Left cardiac atrium (tissue), 4 donors: Measurements from ENCODE around the gene STAU1. TPM values are rescaled to one million over a fixed set of nuclear protein-coding genes. Genes with fewer than 3 reads are reported as not detected.
"Not testable (repeated sequence)": the region's sequence is repeated elsewhere in the genome, so short reads cannot be mapped to it uniquely, and the experiment has no call there.

Source experiments
- ATAC-seq, 2 donors: fragments of 200-7000 bp; cut with Tn5 transposase; one replicate each; pipeline ENCODE4 v1.9.1; 2020; ENCODE audit warnings: mild to moderate bottlenecking in 2 of 2, moderate library complexity in 2 of 2
- DNase-seq: peaks from one replicate; pipeline ENCODE4 v3.0.0-alpha.2; 2020
- intact Hi-C, 2 donors: fragments of 100-400 bp; cut with DNase I; formaldehyde crosslinking; loops; one replicate each; pipeline versions ENCODE4 v1.14.1 to v1.15.1; 2022 to 2023
- total RNA-seq, 2 donors: library from RNA; stranded (reverse); fragmentation: NEBNext Ultra II Directional; extraction: Animal tissue kit (Norgen Biotek cat#: 25700); gene quantifications; one replicate each; pipeline ENCODE4 v1.2.1, GENCODE V29; 2021
- donor health status: DM: no; HTN: yes; CAD: no.
- donor health status: DM: no; HTN: yes; CAD: no; lungs with severe emphysema.
- donor health status: DM: yes; HTN: yes; CAD: no.
- donor health status: Dilated cardiomyopathy.

Gene STAU1
- total RNA-seq, 2 donors from 2014 or later, result 48.7 to 61.8 TPM

DNA sequence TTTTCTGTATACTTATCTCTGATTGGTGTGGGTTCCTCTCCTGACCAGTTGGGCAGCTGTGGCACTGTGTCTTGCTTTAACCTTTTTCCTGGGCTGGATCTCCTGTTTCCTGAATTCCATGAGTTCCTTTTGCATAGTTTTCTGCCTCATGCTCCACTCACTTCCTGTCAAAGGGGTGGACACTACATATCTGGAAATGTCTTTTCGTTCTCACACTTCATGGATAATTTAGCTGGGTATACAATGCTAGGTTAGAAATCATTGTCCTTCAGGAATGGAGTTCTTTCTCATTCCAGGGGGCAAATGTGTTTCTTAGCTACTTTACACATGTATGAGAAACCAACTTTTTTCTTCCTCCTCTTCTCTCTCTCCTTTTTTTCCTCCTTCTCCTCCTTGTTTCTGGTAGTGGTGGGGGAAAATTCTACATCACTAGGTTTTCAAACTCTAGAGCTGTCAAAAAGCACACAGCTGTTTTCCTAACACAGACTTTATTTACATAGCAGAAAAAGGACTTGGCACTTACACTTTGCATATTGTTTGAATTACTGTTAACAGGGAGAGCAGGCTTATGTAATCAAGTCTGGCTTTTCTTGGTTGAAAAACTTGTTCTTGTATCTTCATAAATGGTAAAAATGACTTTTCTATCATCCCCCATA is 22.1 kb upstream of the STAU1 start:
- ATAC-seq, result no peak
- no peak for DNase-seq
- intact Hi-C loops, result no loop called here

DNA sequence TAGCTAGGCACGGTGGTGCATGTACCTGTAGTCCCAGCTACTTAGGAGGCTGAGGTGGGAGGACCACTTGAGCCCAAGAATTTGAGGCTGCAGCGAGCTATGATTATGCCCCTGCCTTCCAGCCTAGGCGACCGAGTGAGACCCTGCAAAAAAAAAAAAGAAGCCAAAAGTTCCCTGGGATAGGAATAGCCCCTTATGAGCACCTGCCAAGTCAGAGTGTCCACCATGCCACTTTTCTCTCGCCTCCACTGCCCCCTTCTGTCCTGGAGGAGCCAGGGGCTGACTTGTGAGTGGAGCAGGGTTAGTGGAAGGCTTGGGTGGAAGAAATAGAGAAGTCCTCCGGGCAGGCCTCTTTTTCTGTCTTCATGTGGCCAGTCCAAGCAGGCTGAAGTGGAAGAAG is 18.9 kb upstream of the STAU1 start:
- intact Hi-C loops, result no loop called here
- DNase-seq, result no peak
- ATAC-seq, result no peak

DNA sequence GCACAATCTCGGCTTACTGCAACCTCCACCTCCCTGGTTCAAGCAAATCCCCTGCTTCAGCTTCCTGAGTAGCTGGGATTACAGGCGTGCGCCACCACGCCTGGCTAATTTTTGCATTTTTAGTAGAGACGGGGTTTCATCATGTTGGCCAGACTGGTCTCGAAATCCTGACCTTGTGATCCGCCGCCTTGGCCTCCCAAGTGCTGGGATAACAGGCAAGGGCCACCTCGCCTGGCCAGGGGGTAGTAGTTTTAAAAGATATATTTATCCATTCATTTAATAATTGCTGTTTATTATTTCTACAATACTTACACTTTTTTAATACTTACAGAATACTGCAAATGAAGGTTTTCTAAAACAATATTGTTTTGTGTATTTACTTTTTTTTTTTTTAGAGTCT is 15.6 kb upstream of the STAU1 start:
- ATAC-seq (no peak), DNase-seq (no peak)
- intact Hi-C loops, result no loop called here

DNA sequence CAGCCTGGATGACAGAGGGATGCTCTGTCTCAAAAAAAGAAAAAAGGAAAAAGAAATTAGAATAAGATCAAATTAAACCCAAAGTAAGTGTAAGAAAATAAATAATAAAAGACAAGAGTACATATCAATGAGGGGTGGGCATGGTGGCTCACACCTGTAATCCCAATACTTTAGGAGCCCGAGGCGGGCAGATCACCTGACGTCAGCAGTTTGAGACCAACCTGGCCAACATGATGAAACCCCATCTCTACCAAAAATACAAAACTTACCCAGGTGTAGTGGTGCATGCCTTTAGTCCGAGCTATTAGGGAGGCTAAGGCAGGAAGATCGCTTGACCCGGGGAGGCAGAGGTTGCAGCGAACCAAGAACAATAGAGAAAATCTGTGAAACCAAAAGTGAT is 14.9 kb upstream of the STAU1 start:
- no peak for ATAC-seq
- no peak for DNase-seq
- intact Hi-C loops, result no loop called here

DNA sequence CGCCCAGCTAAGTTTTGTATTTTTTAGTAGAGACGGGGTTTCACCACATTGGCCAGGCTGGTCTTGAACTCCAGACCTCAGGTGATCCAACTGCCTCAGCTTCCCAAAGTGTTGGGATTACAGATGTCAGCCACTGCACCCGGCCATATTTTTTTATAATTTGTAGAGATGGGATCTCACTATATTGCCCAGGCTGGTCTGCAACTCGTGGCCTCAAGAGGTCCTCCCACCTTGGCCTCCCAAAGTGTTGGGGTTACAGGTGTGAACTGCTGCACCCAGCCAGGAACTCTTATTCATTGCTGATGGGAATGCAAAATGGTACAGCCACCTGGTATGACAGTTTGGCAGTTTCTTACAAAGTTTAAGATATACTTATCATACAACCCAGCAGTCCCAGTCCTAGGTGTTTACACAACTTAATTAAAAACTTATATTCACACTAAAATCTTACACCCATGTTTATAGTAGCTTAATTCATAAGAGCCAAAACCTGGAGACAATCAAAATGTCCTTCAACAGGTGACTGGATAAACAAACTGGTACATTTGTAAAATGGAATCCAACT is 11.7 kb upstream of the STAU1 start:
- no peak for DNase-seq
- no peak for ATAC-seq
- intact Hi-C loops, result no loop called here

DNA sequence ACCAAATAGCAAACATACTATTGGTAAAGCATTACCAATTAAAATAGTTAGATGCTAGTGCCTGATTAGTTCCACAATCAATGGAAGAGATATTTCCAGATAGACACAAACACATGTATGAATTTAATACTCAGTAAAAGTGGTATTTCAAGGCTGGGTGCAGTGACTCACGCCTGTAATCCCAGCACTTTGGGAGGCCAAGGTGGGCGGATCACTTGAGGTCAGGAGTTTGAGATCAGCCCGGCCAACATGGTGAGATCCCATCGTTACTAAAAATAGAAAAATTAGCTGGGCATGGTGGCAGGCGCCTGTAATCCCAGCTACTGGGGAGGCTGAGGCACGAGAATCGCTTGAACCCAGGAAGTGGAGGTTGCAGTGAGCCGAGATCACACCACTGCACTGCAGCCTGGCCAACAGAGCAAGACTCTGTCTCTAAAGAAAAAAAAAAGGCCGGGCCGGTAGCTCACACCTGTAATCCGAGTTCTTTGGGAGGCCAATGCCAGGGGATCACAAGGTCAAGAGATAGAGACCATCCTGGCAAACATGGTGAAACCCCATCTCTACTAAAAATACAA is 4.9 kb upstream of the STAU1 start:
- intact Hi-C loops, ATAC-seq, DNase-seq: not testable (repeated sequence)

DNA sequence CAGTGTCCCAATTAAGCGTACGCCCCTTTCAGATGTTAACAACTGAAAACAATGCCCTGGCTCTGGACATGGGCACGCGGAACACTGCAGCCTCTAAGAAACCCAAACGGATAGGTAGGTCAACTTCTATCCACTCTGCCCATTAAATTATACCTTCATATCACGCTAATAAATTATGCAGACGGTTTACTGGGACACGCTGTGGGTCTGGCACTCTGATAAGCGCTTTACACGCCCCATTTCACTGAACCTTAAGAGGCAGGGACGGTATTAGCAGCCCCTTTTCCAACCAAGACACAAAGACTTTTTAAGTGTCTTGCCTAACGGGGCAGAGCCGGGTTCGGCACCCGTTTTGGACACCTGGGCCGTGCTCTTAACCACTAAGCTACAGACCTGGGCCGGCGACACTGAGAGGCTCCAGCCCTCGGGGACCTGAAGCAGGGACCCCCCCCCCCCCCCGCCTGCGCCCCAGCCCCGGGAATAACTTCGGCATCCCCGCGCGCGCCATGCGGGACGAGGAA is 744 bp downstream of the STAU1 start:
- intact Hi-C loops, result no loop called here
- ATAC-seq (no peak), DNase-seq (no peak)

DNA sequence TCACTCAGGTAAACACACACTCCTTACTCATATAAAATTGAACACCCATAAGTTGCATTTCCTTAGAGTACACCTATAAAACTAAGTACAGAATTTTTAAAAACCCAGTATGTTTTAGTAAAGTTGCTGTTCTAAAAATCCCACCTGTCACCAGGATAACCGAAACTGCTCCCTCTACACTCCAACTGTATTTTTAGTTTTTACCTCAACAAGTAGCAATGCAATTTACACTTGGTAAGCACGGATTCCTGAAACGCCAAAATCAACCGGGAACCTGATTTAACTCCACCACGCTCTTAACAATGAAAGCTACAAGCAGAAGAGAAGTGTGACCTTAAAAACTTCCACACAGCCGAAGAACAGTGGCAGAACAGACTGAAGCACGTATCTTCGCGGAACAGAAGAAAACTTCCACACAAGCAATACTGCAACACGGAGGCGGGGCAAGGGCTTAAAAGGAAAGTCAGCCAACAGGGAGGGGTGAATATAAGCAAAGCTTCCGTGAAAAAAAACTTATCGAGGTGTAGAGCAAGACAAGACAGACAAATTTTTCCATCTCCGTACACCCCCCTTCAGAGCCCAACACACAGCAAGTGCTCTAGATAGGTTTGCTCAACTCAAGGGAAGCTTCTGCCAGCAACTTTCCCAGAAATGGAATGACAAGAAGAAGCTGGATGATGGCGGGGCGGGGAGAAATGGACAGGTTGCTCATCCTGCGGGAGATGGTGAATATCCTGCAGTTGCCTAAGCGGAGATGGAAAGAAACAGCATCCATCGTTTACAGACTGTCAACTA is 1.4 kb downstream of the STAU1 start:
- peak; percentile 6 to 15 for ATAC-seq
- intact Hi-C loops, result no loop called here
- peak; percentile 45 for DNase-seq

DNA sequence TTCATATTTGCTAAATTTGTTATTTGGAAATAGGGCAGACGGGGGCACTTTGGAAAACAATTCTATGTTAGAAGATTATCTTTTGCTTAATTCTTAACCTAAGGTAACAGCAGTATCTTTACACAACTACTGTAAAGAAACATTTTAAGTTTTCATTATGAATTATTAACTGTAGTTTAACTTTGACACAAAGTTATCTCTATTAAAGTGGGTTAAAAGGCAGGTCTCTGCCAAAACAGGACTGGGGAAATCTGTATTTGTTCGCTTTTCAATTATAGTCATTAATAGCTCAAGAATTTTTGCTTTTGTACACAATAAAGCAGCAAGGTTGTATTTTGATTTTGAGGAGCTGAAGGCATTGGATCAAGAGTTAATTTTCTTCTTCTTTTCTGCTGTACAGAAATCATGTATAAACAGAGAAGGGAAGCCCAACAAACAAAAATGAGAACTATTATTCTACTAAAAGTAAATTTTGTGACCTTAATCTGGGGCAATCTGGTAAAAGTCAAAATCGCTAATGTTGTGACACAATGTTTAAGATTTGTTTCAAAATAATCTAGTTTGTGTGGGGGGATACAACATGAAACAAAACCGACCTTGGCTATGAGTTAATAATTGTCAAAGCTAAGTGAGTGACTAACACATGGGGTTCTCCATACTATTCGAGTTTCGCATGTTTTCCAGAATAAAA is 2.9 kb downstream of the STAU1 start:
- DNase-seq (no peak), ATAC-seq (no peak)
- intact Hi-C loops, result no loop called here

DNA sequence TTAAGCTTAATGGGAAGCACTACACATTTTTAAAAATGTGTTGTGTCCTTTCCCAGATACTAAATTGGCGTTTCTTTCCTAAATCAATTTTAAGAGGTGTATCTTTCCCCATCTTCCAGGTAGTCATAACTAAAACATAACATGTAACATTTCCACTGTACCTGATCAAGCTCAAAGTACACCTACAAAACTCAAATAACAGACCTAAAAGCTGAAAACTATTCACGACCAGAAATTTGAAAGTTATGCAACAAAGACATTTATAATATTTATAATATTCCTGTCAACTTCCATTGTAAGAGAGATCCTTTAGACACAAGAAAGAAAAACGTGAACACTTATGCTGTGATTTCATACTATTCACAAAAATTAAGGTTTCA is 3.5 kb downstream of the STAU1 start:
- no peak for DNase-seq
- intact Hi-C loops, result loop anchor here in 1 of 2 donors (5.0 kb wide), 1 partner anchor 33 kb away; the partner anchor contains the start of gene DDX27
- ATAC-seq, result no peak

DNA sequence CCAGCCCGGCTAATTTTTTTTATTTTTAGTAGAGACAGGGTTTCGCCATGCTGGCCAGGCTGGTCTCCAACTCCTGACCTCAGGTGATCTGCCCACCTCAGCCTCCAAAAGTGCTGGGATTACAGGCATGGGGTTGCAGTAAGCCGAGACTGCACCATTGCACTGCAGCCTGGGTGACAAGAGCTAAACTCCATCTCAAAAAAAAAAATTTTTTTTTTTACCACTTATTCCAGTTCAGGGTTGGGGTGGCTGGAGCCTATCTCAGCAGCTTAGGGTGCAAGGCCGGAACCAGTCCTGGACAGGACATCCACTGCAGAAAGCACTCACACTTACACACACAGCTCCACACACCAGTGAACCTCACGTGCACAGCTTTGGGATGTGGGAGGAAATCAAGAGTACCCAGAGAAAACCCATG is 4.0 kb downstream of the STAU1 start:
- not testable (repeated sequence) for DNase-seq, ATAC-seq
- intact Hi-C loops, result loop anchor here in 1 of 2 donors (5.0 kb wide), 1 partner anchor 33 kb away; the partner anchor contains the start of gene DDX27

DNA sequence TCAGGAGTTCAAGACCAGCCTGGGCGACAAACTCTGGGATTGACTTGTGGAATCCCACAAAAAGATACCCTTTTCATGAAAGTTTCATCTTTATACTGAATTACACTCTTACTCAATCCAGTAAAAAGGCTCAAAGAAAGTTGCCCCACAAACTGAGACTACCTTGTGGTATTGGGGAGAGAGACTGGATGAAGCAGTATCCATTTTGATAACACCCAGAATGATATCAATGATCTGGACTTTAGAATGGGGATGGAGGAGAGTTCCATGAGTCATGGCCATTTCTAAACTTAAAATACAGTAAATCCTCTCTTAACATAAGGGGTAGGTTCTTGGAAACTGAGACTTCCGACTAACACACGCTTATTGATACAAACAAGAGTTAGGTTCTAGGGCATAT is 4.7 kb downstream of the STAU1 start:
- no peak for ATAC-seq
- DNase-seq, result no peak
- intact Hi-C loops, result loop anchor here in 1 of 2 donors (5.0 kb wide), 1 partner anchor 34 kb away; the partner anchor contains the start of gene DDX27

DNA sequence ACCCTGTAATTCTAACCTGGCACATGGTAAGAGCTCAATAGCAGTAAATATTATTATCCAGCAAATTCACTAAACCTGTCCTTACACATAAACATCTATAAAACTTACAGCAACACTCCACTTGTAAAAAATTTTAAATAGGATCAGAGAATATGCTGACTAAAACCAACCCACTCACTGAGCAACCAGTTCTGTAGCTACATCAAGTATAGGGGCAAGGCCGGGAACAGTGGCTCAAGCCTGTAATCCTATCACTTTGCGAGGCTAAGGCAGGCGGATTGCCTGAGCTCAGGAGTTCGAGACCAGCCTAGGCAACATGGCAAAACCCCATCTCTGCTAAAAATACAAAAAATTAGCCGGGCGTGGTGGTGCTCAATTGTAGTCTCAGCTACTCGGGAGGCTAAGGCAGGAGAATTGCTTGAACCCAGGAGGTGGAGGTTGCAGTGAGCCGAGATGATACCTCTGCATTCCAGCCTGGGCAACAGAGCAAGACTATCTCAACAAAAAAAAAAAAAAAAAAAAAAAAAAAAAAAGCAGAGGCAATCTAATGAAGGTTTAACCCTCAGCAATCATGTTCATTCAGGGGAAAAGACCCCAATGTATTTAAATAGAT is 6.8 kb downstream of the STAU1 start:
- no peak for DNase-seq
- intact Hi-C loops, result loop anchor here in 1 of 2 donors (5.0 kb wide), 1 partner anchor 36 kb away; the partner anchor contains the start of gene DDX27
- no peak for ATAC-seq

DNA sequence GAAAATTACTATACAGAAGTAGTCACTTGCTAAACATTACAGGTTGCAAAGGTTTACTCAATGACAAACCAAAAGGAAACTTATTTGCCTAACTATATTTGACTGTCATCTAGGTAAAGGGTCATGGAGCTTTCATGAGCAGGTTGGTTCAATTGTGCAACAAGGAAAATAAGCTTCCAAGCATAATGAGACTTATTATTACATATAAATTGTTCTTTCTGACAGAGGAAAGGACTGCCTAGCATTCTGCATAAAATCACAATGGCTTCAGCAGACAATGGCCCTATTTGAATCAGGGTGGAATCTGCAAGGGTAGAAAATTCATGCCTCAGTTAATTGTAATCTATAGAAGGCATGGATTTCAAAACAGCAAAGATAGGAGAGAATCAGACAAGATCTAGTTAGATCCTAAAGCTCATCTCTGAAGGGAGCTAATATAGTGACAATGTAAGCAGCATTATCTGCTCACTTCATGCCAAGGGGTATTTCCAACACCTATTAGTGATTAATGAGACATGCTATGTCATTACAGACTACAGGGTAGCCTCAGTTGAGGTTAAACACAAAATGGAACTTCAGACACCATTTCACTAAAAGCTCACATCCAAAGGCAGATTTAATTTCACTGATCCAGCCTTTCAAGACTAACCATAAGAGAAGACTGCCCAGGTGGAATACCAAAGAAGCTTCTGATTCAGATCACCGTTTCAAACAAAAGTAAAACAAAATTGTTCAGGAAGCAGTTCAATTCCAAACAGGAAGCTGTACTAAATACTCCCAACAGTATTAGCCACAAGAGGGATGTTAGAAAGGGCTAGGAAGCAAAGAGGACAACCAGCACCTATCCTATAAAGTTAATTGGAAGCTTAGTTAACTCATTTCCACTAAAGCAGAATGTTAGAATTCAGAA is 8.5 kb downstream of the STAU1 start:
- DNase-seq (no peak), ATAC-seq (no peak)
- intact Hi-C loops, result loop anchor here in 1 of 2 donors (5.0 kb wide), 1 partner anchor 38 kb away; the partner anchor contains the start of gene DDX27

DNA sequence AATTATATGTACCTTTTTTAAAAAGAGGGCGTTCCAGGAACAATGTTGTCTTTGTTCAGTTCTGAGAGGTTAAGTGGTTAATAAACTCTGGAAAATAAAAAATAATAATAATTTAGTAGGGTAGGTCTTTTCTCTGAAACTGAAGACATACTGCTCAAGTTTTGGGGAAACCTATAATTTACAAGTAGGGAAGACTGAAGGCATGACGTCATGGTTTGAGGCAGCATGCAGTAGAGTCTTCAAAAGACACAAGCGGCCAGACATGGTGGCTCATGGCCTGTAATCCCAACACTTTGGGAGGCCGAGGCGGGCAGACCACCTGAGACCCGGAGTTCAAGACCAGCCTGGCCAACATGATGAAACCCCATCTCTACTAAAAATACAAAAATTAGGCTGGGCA is 14.0 kb downstream of the STAU1 start:
- intact Hi-C loops, result no loop called here
- no peak for ATAC-seq

DNA sequence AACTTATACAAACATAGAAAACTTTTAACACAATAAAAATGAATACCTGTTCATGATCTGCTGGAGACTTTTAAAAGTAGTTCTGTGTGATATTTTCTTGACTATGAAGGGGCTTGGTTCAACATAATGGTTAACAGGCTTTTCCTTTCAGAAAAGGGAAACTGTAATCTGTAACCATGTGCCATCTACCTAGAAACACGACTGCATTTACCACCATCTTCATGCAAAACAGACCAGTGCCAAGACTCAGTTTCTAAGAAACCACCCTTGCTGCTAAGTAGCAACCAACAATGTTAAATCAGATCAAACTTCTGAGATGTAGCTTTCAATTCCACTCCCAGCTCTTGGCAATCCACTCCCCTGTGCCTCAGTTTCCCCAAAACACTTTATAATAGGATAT is 15.7 kb downstream of the STAU1 start:
- intact Hi-C loops, result no loop called here
- ATAC-seq, result no peak

More for the DNA sequence above, 14.0 kb downstream of the STAU1 start:
- no peak for DNase-seq

DNA sequence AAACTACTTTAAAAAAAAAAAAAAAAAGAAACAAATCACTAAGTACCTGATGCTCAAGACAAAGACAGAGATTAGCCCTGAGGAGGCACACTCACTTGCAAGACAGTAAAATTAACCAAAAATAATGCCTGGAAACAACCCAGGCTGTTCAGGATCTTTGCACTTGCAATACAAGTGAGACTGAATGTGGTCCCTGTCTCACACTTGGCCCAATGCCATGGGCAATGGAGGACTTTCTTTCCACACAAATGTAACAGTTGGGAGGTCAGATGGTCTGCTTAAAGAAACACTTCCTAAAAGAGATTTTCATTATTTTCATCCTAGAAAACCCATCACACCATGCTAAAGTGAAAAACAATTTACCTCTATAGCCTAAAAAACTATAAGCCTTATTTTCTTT is 16.2 kb downstream of the STAU1 start:
- intact Hi-C loops, result no loop called here
- DNase-seq (peak; percentile 29), ATAC-seq (no peak)

More for the DNA sequence above, 15.7 kb downstream of the STAU1 start:
- DNase-seq, result no peak
